Germinal center (tissue), 1 donor: Measurements from ENCODE around the gene ITPKB.
A peak's percentile ranks its signal among the peaks of the same experiment; 100 is the strongest.
"Not testable (repeated sequence)": the region's sequence is repeated elsewhere in the genome, so short reads cannot be mapped to it uniquely, and the experiment has no call there.

ENCODE experiments used
- DNase-seq: peaks from one replicate; pipeline ENCODE4 v3.0.0; 2012; ENCODE audit warnings: mixed read lengths, low spot score

Gene ITPKB

GRCh38 chr1:226754793-226755533 is 15.9 kb upstream of the ITPKB start:
- no peak for DNase-seq

DNA sequence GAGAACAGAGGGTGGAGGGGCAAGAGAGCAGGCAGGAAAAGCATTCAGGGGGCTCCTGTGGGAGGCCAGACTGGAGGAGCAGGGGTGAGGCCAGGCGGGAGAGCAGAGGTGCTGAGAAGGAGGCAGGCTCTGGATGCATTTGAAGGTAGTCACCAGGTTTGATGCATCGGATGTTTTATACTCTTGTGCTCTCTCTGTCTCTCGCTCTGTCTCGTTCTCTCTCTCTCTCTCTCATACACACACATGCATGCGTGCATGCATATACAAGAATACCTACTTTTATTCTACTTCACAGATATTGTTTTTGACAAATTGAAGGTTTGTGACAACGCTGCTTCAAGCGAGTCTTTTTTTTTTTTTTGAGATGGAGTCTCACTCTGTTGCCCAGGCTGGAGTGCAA is 15.0 kb upstream of the ITPKB start:
- DNase-seq: no peak

DNA sequence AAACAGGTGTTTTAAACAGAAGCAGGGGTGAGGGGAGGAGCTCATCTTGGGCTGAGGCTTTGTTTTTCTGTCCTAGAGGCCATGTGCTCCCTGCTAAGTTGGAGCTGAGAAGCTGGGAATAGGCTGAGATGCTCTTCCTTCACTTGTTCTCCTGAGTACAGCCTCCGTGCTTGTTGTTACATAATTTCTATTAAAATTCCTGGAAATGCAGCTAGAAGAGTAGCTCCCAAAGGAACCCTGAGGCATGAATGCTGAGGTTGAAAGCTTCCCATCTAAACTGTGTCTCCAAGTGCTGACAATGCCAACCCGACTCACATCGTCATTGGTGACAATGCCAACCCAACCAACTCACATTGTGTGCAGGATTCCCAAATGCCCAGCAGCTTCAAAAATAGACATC is 12.6 kb upstream of the ITPKB start:
- no peak for DNase-seq

- no peak for DNase-seq
These were observed 12.1 kb upstream of the ITPKB start for GRCh38 chr1:226751214-226751613.

DNA sequence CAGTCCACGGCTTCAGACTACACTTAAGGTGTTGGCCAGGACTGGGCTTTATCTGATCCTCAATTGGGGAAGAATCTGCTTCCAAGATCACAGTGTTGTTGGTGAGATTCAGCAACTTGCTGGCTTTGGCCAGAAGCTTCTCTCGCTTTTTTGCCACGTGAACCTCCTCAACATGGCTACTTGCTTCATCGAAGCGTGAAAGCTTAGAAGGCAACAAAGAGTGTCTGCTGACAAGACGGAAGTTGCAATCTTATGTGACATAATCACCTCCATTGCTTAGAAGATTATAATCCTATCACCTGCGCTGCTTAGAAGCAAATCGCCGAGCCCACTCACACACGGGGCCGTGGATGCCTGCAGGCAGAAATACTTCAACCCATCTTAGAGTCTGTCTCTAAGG is 10.4 kb upstream of the ITPKB start:
- no peak for DNase-seq

- DNase-seq: no peak
These were observed 9.2 kb upstream of the ITPKB start for GRCh38 chr1:226748306-226748705.

- not testable (repeated sequence) for DNase-seq
These were observed 8.6 kb upstream of the ITPKB start for GRCh38 chr1:226747519-226748263.

DNA sequence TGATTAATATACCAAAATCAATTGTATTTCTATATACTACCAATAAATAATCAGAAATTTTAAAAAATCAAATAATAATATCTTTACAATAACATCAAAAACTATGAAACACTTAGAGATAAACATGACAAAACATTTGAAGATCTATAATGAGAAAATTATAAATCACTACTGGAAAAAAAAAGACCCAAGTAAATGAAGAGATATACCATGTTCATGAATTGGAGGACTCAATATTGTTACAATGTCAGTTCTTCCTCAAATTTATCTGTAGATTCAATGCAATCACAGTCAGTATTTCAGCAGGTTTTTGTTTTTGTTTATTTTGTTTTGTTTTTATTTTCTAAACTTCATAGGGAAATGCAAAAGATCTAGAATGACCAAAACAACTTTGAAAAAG is 4.2 kb upstream of the ITPKB start:
- DNase-seq: no peak

DNA sequence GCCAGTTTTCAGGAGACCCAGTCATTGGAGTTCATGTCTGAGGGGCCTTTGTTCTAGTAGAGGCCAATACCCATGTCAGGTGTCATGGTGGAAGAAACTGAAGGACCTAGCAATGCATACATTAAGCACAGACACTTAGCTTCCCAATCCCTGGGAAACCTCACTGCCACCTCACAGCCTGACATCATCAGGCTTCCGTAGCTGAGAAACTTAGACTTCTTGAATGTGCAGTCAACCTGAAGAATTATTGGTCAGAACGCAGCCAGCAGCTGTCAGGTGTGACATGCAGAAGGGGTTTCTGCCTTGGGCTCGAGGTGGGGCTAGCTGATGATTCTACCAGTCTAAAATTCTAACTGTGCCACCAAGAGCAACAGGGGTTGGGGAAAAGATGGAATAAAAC is 1.9 kb upstream of the ITPKB start:
- DNase-seq: no peak

DNA sequence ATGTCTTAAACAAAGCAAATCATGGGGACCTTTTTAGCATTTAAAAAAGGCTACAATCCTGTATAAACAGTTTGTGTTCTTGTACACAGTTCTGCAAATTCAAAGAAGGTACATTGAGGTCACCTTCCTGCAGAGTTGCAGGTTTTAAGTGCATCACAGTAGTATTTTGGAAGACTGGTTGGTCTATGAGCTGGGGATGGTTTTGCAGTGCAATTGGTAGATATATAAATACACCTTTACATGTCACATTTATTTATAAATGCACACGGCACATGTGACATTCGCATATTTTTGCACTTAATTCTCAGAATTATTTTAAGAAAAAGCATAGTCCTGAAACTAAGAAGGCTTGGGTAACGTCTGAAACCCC is 599 bp upstream of the ITPKB start:
- no peak for DNase-seq

- no peak for DNase-seq
These were observed 574 bp downstream of the ITPKB start for GRCh38 chr1:226738421-226738994.

DNA sequence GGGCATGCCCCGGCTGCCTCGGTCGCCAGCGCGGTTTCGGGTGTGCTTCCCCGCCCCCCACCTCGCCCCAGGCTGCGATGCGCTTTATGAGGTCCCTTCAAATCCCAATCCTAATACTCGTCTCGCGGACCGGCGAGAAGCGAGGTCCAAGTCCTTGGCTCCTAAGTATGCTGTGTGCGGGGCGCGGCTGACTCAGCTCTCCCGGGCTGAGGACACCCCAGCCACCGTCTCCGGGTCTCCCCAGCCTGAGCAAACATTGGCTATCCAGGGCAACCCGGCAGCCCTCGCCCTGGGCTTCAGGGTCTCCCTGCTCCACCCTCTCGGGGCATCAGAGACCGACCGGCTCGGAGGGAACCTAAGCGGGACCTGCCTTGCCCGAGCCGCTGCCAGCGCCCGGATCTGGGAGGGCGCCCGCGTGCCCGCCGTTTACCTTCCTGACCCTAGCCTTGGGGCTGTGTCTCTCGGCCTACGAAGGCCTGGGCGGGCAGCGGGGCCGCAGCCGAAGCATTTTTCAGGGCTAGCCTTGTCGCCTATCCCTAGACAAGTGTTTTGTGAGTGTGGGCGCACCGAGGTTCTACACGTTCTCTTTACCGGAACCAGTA is 1.2 kb downstream of the ITPKB start:
- no peak for DNase-seq

DNA sequence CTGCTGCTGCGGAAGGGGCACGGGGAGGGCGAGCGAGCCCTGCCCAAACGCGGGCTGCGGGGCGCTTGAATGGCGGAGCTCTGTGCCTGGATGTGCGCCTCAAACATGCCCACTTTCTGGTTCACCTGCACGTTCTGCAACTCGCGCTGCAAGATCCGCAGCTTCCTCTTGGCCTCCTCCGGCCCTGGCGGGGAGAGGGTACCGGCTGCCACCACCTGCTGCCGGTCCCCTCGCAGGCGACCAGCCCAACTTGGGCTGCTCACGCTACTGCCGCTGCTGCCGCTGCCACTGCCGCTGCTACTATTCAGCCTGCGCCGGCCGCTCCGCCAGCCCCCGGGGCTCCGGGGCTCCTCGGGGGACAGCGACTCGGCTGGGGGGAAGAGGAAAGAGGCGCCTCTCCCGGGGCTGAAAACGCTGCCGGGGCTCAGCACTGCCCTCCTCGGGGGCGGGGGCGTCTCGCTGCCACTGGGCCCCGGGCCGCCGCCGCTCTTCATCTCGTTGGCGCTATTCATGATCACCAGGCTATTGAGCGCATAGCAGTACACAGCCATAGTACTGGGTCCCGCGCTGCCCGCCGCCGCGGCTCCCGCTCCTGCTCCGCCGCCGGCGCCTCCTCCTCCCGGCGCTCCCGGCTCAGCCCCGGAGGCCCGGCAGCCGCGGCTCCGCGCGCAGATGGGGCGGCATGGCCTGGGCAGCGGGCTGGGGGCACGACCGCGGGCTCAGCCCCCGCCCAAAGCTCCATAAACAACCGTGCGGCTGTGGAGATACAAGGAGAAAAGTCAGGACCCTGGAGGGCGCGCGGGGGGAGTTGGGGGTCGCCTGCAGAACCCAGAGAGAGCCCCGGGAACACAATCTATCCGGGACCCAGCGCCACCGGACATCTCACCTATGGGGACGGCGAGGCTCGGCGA is 1.9 kb downstream of the ITPKB start:
- DNase-seq: peak; percentile 37

GRCh38 chr1:226736001-226736907 is 2.8 kb downstream of the ITPKB start:
- no peak for DNase-seq

GRCh38 chr1:226735576-226735975 is 3.5 kb downstream of the ITPKB start:
- DNase-seq: no peak

- no peak for DNase-seq
These were observed 4.4 kb downstream of the ITPKB start for GRCh38 chr1:226734611-226735153.

- no peak for DNase-seq
These were observed 5.2 kb downstream of the ITPKB start for GRCh38 chr1:226733876-226734275.

DNA sequence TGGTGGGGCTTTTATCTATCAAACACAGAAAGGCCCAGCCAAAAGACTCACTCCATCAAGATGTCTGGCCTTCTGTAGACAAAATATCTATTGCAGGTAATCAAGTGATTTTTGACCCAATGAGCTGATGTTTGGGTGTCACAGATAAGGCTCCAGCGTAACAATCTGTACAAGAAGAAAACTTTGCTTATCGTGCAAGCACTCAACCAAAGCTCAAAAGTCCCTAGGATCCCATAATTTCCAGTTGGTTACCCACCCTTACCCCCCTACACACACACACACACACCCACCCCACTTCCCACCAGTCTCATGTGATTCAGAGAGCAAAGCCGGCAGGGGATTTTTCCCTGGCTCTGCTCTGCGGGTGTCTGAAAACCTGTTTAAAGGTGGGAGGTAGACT is 5.8 kb downstream of the ITPKB start:
- no peak for DNase-seq

GRCh38 chr1:226732856-226733291 is 6.2 kb downstream of the ITPKB start:
- DNase-seq: no peak

DNA sequence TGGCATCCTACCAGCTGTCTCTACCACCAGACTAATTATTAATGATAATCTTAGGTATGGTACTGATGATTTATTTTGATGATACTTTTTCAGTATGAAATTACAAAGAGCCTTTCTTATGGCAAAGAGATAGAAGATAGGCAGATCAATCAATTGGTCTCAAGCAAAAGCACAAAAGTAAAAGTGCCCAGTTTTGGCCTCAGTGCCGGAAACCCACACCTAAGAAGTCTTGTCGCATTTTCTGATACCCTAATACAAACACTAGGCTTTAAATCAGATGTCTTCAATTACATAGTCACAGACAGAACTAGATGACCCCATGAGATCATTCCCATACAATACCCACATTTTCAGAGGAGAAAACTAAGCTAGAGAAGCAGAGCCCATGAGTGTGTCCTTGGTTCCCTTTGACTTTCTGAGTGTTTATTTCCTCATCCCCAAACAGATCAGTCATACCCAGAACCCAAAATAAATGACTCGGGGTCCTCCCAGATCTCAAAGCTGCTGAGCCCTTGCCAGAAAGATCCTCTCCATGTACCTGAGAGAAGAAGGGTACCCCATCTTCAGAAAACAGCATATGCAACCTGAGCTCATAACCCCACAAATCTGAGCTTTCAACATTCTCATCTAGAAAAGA is 7.7 kb downstream of the ITPKB start:
- DNase-seq: no peak
